Gastrocnemius medialis (tissue), 4 donors: ENCODE data around the gene SLC10A1.

Source experiments
- POLR2A ChIP-seq, 2 donors: fragments of 450-650 bp; IDR thresholded peaks; one replicate each; pipeline ENCODE4 v1.6.1; 2017; ENCODE audit warnings: antibody characterized with exemption in 2 of 2, mild to moderate bottlenecking in 2 of 2, moderate library complexity in 2 of 2
- TF ChIP-seq, protein P1 (sequence below), 5 experiments: fragments of 450-650 bp in 3 of 5; fragments of 200-600 bp in 2 of 5; sonication (generic) in 2 of 5; IDR thresholded peaks in 4 of 5; conservative IDR thresholded peaks in 1 of 5; 1 replicate in 4 of 5; 2 replicates in 1 of 5; pipeline ENCODE4 v1.5.1; 2016 to 2019; ENCODE audit warnings: antibody characterized with exemption in 5 of 5, mild to moderate bottlenecking in 3 of 5, moderate library complexity in 3 of 5

DNA sequence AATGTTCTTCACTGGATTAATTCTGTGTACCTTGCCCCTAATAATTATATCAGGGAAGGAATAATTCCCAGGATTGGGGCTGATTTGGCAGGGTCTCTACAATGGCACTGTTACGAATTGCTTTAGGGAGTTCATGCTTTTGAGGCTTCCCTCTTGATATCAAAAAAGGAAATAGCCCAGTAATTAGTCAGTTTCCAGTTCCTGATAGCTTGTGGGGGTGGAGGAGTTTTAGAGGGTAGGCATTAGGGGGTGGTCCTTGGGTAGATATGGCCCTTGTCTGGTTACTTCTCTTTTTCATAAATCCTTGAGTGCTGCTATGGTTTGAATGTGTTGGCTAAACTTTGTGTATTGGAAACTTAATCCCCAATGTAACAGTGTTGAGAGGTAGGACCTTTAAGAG, 36.2 kb downstream of the SLC10A1 start:
- no peak for TF ChIP-seq POLR2A (IDR thresholded peaks at IDR 0.05)
- TF ChIP-seq, protein P1, sequence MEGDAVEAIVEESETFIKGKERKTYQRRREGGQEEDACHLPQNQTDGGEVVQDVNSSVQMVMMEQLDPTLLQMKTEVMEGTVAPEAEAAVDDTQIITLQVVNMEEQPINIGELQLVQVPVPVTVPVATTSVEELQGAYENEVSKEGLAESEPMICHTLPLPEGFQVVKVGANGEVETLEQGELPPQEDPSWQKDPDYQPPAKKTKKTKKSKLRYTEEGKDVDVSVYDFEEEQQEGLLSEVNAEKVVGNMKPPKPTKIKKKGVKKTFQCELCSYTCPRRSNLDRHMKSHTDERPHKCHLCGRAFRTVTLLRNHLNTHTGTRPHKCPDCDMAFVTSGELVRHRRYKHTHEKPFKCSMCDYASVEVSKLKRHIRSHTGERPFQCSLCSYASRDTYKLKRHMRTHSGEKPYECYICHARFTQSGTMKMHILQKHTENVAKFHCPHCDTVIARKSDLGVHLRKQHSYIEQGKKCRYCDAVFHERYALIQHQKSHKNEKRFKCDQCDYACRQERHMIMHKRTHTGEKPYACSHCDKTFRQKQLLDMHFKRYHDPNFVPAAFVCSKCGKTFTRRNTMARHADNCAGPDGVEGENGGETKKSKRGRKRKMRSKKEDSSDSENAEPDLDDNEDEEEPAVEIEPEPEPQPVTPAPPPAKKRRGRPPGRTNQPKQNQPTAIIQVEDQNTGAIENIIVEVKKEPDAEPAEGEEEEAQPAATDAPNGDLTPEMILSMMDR (IDR thresholded peaks at IDR 0.05 in 4 of 5, conservative IDR thresholded peaks at IDR 0.05 in 1 of 5) = no peak
